ENCODE results near the gene STK32B.

Gene STK32B

GRCh38 chr4:5018603-5019002 is 32.7 kb upstream of the STK32B start:
- Histone ChIP-seq H3K4me1 (ENCODE audit: control insufficient read depth, insufficient read depth, low read length) (no peaks in the 10 kb centered on the region), H3K4me3 (ENCODE audit: low read length) (no peak overlapping the region), H3K9ac (ENCODE audit: low read length) (no peak overlapping the region), H3K36me3 (ENCODE audit: control insufficient read depth, insufficient read depth, low read length) (no peaks in the 10 kb centered on the region), H3K9me3 (ENCODE audit: control insufficient read depth, low read length) (no peaks in the 10 kb centered on the region), H3K27me3 (ENCODE audit: control insufficient read depth, insufficient read depth, low read length) (peaks cover 27% of the 10 kb centered on the region)

DNA sequence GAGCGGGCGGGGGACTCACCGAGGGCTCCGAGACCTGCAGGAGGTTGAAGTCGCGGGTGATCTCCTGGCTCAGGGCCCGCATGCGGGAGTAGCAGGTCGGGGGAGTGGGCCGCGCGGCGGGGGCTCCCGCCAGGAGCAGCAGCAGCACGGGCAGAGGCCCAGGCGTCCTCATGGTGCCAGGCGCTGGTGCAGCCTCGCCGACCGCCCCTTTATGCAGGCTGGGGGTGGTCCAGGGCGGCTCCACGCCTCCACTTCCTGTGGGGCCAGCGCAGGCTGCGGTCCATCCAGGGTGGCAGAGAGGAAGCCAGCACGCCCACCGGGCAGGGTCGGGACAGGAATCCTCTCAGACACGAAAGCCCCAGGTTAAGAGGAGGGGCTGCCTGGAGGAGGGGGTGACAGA is 32.0 kb upstream of the STK32B start, which contains the start of gene CYTL1:
Gene CYTL1 (minus strand): TSS at position 185 of the 400 bp plus-strand sequence. CDS start 13 bp downstream, at position 172.
- Histone ChIP-seq H3K36me3 (ENCODE audit: control insufficient read depth, insufficient read depth, low read length) (no peaks in the 10 kb centered on the region), H3K4me3 (ENCODE audit: low read length) (no peak within 1 kb of the TSS), H3K4me1 (ENCODE audit: control insufficient read depth, insufficient read depth, low read length) (no peaks in the 10 kb centered on the region), H3K27me3 (ENCODE audit: control insufficient read depth, insufficient read depth, low read length) (peaks cover 27% of the 10 kb centered on the region), H3K9ac (ENCODE audit: low read length) (no peak within 1 kb of the TSS), H3K9me3 (ENCODE audit: control insufficient read depth, low read length) (no peaks in the 10 kb centered on the region)

GRCh38 chr4:5019796-5020195 is 31.5 kb upstream of the STK32B start:
- Histone ChIP-seq H3K36me3 (ENCODE audit: control insufficient read depth, insufficient read depth, low read length) (no peaks in the 10 kb centered on the region), H3K27me3 (ENCODE audit: control insufficient read depth, insufficient read depth, low read length) (peaks cover 27% of the 10 kb centered on the region), H3K9ac (ENCODE audit: low read length) (no peak overlapping the region), H3K9me3 (ENCODE audit: control insufficient read depth, low read length) (no peaks in the 10 kb centered on the region), H3K4me1 (ENCODE audit: control insufficient read depth, insufficient read depth, low read length) (no peaks in the 10 kb centered on the region), H3K4me3 (ENCODE audit: low read length) (no peak overlapping the region)

DNA sequence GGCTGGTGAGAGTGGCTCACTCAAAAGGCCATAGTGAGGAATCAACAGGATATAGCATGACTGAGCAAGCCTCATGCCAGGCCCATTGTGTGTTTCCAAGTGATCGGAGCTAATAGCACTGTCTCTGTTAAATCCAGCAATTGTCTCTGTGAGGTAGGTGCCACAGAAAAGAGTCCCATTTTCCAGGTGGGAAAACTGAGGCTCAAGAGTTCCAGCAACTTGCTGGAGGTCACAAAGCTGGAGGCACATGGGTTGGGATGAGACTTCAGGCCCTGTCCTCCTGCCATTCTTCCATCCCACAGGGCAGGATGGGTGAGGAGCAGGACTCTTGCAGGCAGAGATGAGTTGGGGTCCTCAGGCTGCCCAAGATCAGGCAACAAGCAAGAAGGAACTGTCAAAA is 30.9 kb upstream of the STK32B start:
- no peaks in the 10 kb centered on the region for H3K9me3 ChIP-seq (ENCODE audit: control insufficient read depth, low read length)
- no peak overlapping the region for H3K4me3 ChIP-seq (ENCODE audit: low read length)
- no peaks in the 10 kb centered on the region for H3K36me3 ChIP-seq (ENCODE audit: control insufficient read depth, insufficient read depth, low read length)
- H3K9ac ChIP-seq (ENCODE audit: low read length): no peak overlapping the region
- no peaks in the 10 kb centered on the region for H3K4me1 ChIP-seq (ENCODE audit: control insufficient read depth, insufficient read depth, low read length)
- peaks cover 27% of the 10 kb centered on the region for H3K27me3 ChIP-seq (ENCODE audit: control insufficient read depth, insufficient read depth, low read length)

- no peaks in the 10 kb centered on the region for H3K4me1 ChIP-seq (ENCODE audit: control insufficient read depth, insufficient read depth, low read length)
- peaks cover 23% of the 10 kb centered on the region for H3K27me3 ChIP-seq (ENCODE audit: control insufficient read depth, insufficient read depth, low read length)
- no peaks in the 10 kb centered on the region for H3K36me3 ChIP-seq (ENCODE audit: control insufficient read depth, insufficient read depth, low read length)
- no peak overlapping the region for H3K9ac ChIP-seq (ENCODE audit: low read length)
- H3K9me3 ChIP-seq (ENCODE audit: control insufficient read depth, low read length): no peaks in the 10 kb centered on the region
- no peak overlapping the region for H3K4me3 ChIP-seq (ENCODE audit: low read length)
Measured at GRCh38 chr4:5021546-5021945, 29.7 kb upstream of the STK32B start.

DNA sequence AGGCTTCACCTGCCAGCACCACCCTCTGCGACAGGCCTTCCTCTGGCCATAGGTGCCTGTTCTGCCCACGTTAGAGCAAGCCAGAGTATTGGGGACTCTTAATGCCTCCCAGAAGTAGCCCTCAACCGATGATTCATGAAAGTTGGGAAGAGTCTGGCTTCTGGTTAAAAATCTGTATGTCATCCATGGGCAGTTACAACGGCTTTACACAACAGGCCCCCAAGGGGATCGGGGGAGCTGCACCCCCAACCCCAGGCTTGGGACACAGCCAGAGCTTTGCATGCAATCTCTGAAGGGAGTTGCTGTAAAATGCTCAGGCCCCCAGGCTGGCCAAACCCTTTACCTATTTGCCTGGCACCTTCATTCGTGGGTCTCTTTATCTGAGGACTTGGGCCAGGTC is 26.6 kb upstream of the STK32B start:
- peaks cover 3% of the 10 kb centered on the region for H3K27me3 ChIP-seq (ENCODE audit: control insufficient read depth, insufficient read depth, low read length)
- H3K4me1 ChIP-seq (ENCODE audit: control insufficient read depth, insufficient read depth, low read length): no peaks in the 10 kb centered on the region
- H3K4me3 ChIP-seq (ENCODE audit: low read length): no peak overlapping the region
- no peak overlapping the region for H3K9ac ChIP-seq (ENCODE audit: low read length)
- no peaks in the 10 kb centered on the region for H3K9me3 ChIP-seq (ENCODE audit: control insufficient read depth, low read length)
- H3K36me3 ChIP-seq (ENCODE audit: control insufficient read depth, insufficient read depth, low read length): no peaks in the 10 kb centered on the region

- Histone ChIP-seq H3K4me1 (ENCODE audit: control insufficient read depth, insufficient read depth, low read length) (no peaks in the 10 kb centered on the region), H3K9me3 (ENCODE audit: control insufficient read depth, low read length) (no peaks in the 10 kb centered on the region), H3K27me3 (ENCODE audit: control insufficient read depth, insufficient read depth, low read length) (no peaks in the 10 kb centered on the region), H3K4me3 (ENCODE audit: low read length) (no peak overlapping the region), H3K9ac (ENCODE audit: low read length) (no peak overlapping the region), H3K36me3 (ENCODE audit: control insufficient read depth, insufficient read depth, low read length) (no peaks in the 10 kb centered on the region)
Measured at GRCh38 chr4:5026371-5026770, 24.9 kb upstream of the STK32B start.

GRCh38 chr4:5027346-5027745 is 23.9 kb upstream of the STK32B start:
- Histone ChIP-seq H3K4me1 (ENCODE audit: control insufficient read depth, insufficient read depth, low read length) (no peaks in the 10 kb centered on the region), H3K36me3 (ENCODE audit: control insufficient read depth, insufficient read depth, low read length) (no peaks in the 10 kb centered on the region), H3K9me3 (ENCODE audit: control insufficient read depth, low read length) (no peaks in the 10 kb centered on the region), H3K9ac (ENCODE audit: low read length) (no peak overlapping the region), H3K27me3 (ENCODE audit: control insufficient read depth, insufficient read depth, low read length) (no peaks in the 10 kb centered on the region), H3K4me3 (ENCODE audit: low read length) (no peak overlapping the region)

DNA sequence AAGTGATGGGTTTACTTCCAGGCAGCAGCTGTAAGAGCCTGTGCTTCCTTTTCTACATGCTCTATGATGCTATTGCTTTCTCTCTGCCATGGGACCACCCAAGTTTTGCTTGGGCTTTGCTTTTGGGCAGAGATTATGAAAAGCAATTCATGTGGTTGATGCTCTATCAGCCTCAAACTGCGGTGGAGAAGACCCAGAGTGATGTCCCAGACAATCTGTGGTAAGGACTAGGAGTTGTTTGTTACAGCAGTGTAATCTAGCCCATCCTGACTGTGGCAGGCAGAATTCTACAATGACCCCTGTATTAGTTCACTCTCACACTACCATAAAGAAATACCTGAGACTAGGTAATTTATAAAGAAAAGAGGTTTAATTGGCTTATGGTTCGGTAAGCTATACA is 22.8 kb upstream of the STK32B start:
- no peaks in the 10 kb centered on the region for H3K4me1 ChIP-seq (ENCODE audit: control insufficient read depth, insufficient read depth, low read length)
- H3K9ac ChIP-seq (ENCODE audit: low read length): no peak overlapping the region
- H3K4me3 ChIP-seq (ENCODE audit: low read length): no peak overlapping the region
- H3K27me3 ChIP-seq (ENCODE audit: control insufficient read depth, insufficient read depth, low read length): no peaks in the 10 kb centered on the region
- no peaks in the 10 kb centered on the region for H3K36me3 ChIP-seq (ENCODE audit: control insufficient read depth, insufficient read depth, low read length)
- no peaks in the 10 kb centered on the region for H3K9me3 ChIP-seq (ENCODE audit: control insufficient read depth, low read length)

DNA sequence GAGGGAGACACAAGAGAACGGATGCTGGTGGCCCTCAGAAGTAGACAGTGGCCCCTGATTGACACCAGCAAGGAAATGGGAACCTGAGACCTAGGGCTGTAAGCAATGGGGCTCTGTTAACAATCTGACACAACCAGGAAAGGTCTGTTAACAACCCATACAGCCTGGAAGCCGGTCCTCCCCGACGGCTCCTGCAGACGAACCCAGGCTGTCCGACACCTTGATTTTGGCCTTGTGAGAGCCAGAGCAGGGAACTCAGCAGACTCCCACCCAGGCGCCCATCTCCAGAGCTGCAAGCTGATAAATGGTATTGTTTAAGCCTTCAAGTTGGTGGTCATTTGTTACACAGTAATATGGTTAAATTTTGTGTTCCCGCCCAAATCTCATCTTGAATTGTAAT is 21.8 kb upstream of the STK32B start:
- no peak overlapping the region for H3K9ac ChIP-seq (ENCODE audit: low read length)
- H3K27me3 ChIP-seq (ENCODE audit: control insufficient read depth, insufficient read depth, low read length): no peaks in the 10 kb centered on the region
- no peaks in the 10 kb centered on the region for H3K4me1 ChIP-seq (ENCODE audit: control insufficient read depth, insufficient read depth, low read length)
- no peaks in the 10 kb centered on the region for H3K9me3 ChIP-seq (ENCODE audit: control insufficient read depth, low read length)
- H3K4me3 ChIP-seq (ENCODE audit: low read length): no peak overlapping the region
- H3K36me3 ChIP-seq (ENCODE audit: control insufficient read depth, insufficient read depth, low read length): no peaks in the 10 kb centered on the region

DNA sequence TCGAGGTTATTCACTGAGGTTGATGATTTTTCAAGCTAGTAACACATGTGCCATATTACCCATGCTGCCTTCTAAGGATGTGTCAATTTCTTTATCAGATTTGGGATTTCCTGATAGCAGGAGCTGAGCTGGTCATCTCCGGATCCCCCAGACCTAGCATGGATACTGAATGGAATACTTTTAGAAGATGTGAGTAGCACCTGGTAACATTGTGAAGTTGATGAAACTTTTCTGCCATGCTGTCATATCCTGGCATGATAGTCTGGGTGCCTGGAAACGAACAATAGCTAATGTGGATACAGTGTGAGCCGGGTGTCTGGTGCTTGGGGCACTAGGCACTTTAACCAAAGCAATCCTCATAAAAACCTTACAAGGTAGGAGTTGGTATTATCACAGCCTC is 21.1 kb upstream of the STK32B start:
- Histone ChIP-seq H3K4me3 (ENCODE audit: low read length) (no peak overlapping the region), H3K9me3 (ENCODE audit: control insufficient read depth, low read length) (no peaks in the 10 kb centered on the region), H3K4me1 (ENCODE audit: control insufficient read depth, insufficient read depth, low read length) (no peaks in the 10 kb centered on the region), H3K9ac (ENCODE audit: low read length) (no peak overlapping the region), H3K36me3 (ENCODE audit: control insufficient read depth, insufficient read depth, low read length) (no peaks in the 10 kb centered on the region), H3K27me3 (ENCODE audit: control insufficient read depth, insufficient read depth, low read length) (no peaks in the 10 kb centered on the region)

GRCh38 chr4:5030927-5031326 is 20.4 kb upstream of the STK32B start:
- Histone ChIP-seq H3K4me3 (ENCODE audit: low read length) (no peak overlapping the region), H3K9ac (ENCODE audit: low read length) (no peak overlapping the region), H3K4me1 (ENCODE audit: control insufficient read depth, insufficient read depth, low read length) (no peaks in the 10 kb centered on the region), H3K27me3 (ENCODE audit: control insufficient read depth, insufficient read depth, low read length) (no peaks in the 10 kb centered on the region), H3K9me3 (ENCODE audit: control insufficient read depth, low read length) (no peaks in the 10 kb centered on the region), H3K36me3 (ENCODE audit: control insufficient read depth, insufficient read depth, low read length) (no peaks in the 10 kb centered on the region)

DNA sequence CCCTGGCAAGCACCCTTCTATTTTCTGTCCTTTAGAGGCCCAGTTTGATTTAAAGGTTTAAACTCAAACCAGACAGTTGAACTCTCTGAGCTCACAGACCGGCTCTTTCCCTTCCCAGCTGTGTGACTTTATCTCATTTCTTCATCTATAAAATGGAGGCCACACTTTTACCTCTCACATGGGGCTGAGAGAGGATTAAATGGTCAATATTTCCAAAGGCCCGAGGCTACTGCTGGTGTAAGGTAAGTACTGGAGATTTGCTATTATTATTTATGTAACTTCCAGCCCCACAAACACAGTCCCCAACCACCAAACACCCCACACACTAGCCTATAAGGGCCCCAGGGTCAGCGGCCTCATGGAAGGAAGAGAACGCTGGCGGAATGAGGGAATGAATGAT is 18.5 kb upstream of the STK32B start:
- Histone ChIP-seq H3K4me1 (ENCODE audit: control insufficient read depth, insufficient read depth, low read length) (peaks cover 2% of the 10 kb centered on the region), H3K36me3 (ENCODE audit: control insufficient read depth, insufficient read depth, low read length) (no peaks in the 10 kb centered on the region), H3K27me3 (ENCODE audit: control insufficient read depth, insufficient read depth, low read length) (no peaks in the 10 kb centered on the region), H3K9me3 (ENCODE audit: control insufficient read depth, low read length) (no peaks in the 10 kb centered on the region), H3K4me3 (ENCODE audit: low read length) (no peak overlapping the region), H3K9ac (ENCODE audit: low read length) (no peak overlapping the region)

Measured in mucosa of stomach (tissue), 1 donor.